H1 (cell line): ENCODE measurements around the gene RUFY4. TPM values are rescaled to one million over a fixed set of nuclear protein-coding genes. Genes with fewer than 3 reads are reported as not detected.
"Not testable (repeated sequence)": the region's sequence is repeated elsewhere in the genome, so short reads cannot be mapped to it uniquely, and the experiment has no call there.

Experiments
- CTCF ChIA-PET: fragments of 300-600 bp; sonication (Branson Sonifier 250); formaldehyde crosslinking; loops from one replicate; lab custom pipeline; 2021; ENCODE audit not compliant: partially characterized antibody; lab: Charles Lee
- POLR2A ChIA-PET: fragments of 300-600 bp; sonication (Branson Sonifier 250); formaldehyde crosslinking; loops from one replicate; lab custom pipeline; 2021; ENCODE audit warnings: inconsistent platforms; ENCODE audit not compliant: partially characterized antibody; lab: Charles Lee
- DNase-seq, 2 experiments: peaks; one replicate each; pipeline versions ENCODE4 v3.0.0 to v3.0.0-alpha.2; 2010 to 2022; ENCODE audit warnings: low spot score in 2 of 2, low read depth in 1 of 2, mixed read lengths in 1 of 2
- FAIRE-seq: peaks from 2 replicates; lab custom pipeline; 2011; peaks lifted over from hg19 to GRCh38; lab: Jason Lieb, UNC
- H2AFZ ChIP-seq: 2 replicates; pipeline ENCODE4 v1.8.1; 2012; ENCODE audit warnings: low read length, inconsistent platforms
- H2AK5ac ChIP-seq: 2 replicates; pipeline ENCODE4 v1.6.1; 2013; ENCODE audit warnings: low read depth, low read length
- H2BK120ac ChIP-seq: replicated peaks from 2 replicates; pipeline ENCODE3; 2013; ENCODE audit warnings: low read depth, low read length, inconsistent platforms
- H2BK12ac ChIP-seq: 2 replicates; pipeline ENCODE4 v1.6.1; 2013; ENCODE audit warnings: low read depth, low read length
- H2BK15ac ChIP-seq: 2 replicates; pipeline ENCODE4 v1.6.1; 2013; ENCODE audit warnings: low read length
- H2BK20ac ChIP-seq: 2 replicates; pipeline ENCODE4 v1.6.1; 2013; ENCODE audit warnings: low read length
- H2BK5ac ChIP-seq: 2 replicates; pipeline ENCODE4 v1.6.1; 2013; ENCODE audit warnings: low read depth, low read length
- H3K14ac ChIP-seq: 2 replicates; pipeline ENCODE4 v1.6.1; 2013; ENCODE audit warnings: inconsistent platforms; ENCODE audit not compliant: insufficient read length
- H3K18ac ChIP-seq: 2 replicates; pipeline ENCODE4 v1.6.1; 2013; ENCODE audit warnings: low read length; ENCODE audit errors: extremely low read depth
- H3K23ac ChIP-seq: 2 replicates; pipeline ENCODE4 v1.6.1; 2013; ENCODE audit warnings: inconsistent platforms; ENCODE audit not compliant: insufficient read length
- H3K23me2 ChIP-seq: 2 replicates; pipeline ENCODE4 v1.6.1; 2013; ENCODE audit warnings: low read depth, low read length
- H3K27ac ChIP-seq: 2 replicates; pipeline ENCODE4 v1.6.1; 2011; ENCODE audit warnings: low read depth, low read length, inconsistent platforms
- H3K27me3 ChIP-seq, 4 experiments: replicated peaks in 1 of 4; 1 replicate in 1 of 4; 2 replicates in 3 of 4; pipeline versions ENCODE4 v1.6.1 to v1.8.1; 2011 to 2013; ENCODE audit warnings: low read length in 3 of 4, mild to moderate bottlenecking in 3 of 4, inconsistent platforms in 2 of 4, mixed read lengths in 2 of 4, moderate library complexity in 1 of 4; ENCODE audit not compliant: control insufficient read depth in 3 of 4, insufficient read depth in 3 of 4; ENCODE audit errors: extremely low read depth in 1 of 4
- H3K36me3 ChIP-seq, 4 experiments: 2 replicates each; pipeline versions ENCODE4 v1.6.1 to v1.8.1; 2011 to 2013; ENCODE audit warnings: mild to moderate bottlenecking in 4 of 4, low read length in 3 of 4, moderate library complexity in 2 of 4, control low read depth in 1 of 4, inconsistent platforms in 1 of 4; ENCODE audit not compliant: insufficient read depth in 4 of 4, control insufficient read depth in 2 of 4
- H3K4ac ChIP-seq: replicated peaks from 2 replicates; pipeline ENCODE3; 2013; ENCODE audit warnings: low read length, low read depth, mixed read lengths, inconsistent platforms; ENCODE audit not compliant: insufficient read length
- H3K4me1 ChIP-seq, 4 experiments: replicated peaks in 1 of 4; 1 replicate in 1 of 4; 2 replicates in 3 of 4; pipeline versions ENCODE4 v1.6.1 to v1.8.1; 2011 to 2013; ENCODE audit warnings: low read length in 3 of 4, inconsistent platforms in 2 of 4, mixed read lengths in 1 of 4; ENCODE audit not compliant: insufficient read depth in 4 of 4, control insufficient read depth in 3 of 4
- H3K4me2 ChIP-seq, 2 experiments: 2 replicates each; pipeline versions ENCODE4 v1.6.1 to v1.8.1; 2011 to 2013; ENCODE audit warnings: low read depth in 2 of 2, low read length in 2 of 2, control low read depth in 1 of 2, inconsistent platforms in 1 of 2, mild to moderate bottlenecking in 1 of 2; ENCODE audit not compliant: insufficient read depth in 1 of 2
- H3K4me3 ChIP-seq, 4 experiments: fragments of 200-600, 300-600 bp in 1 of 4; sonication (generic), shearing (Covaris generic), sonication (Bioruptor Twin) in 1 of 4; 2 replicates each; pipeline versions ENCODE4 v1.5.1 to v1.8.1; 2011 to 2016; ENCODE audit warnings: low read length in 4 of 4, low read depth in 3 of 4, control low read depth in 2 of 4, inconsistent platforms in 2 of 4, mild to moderate bottlenecking in 2 of 4, mixed read lengths in 1 of 4, moderate library complexity in 1 of 4; ENCODE audit not compliant: insufficient read depth in 2 of 4; ENCODE audit errors: extremely low read depth in 1 of 4
- H3K56ac ChIP-seq: replicated peaks from 2 replicates; pipeline ENCODE3; 2013; ENCODE audit warnings: low read depth, mild to moderate bottlenecking, mixed read lengths, low read length, inconsistent platforms; ENCODE audit not compliant: insufficient read length
- H3K79me1 ChIP-seq: 2 replicates; pipeline ENCODE4 v1.6.1; 2013; ENCODE audit warnings: low read depth, low read length, control low read depth
- H3K79me2 ChIP-seq, 2 experiments: 2 replicates each; pipeline versions ENCODE4 v1.6.1 to v1.8.1; 2012 to 2013; ENCODE audit warnings: low read length in 2 of 2, mild to moderate bottlenecking in 2 of 2, inconsistent platforms in 1 of 2; ENCODE audit not compliant: insufficient read depth in 2 of 2, control insufficient read depth in 1 of 2
- H3K9ac ChIP-seq, 4 experiments: replicated peaks in 1 of 4; 1 replicate in 1 of 4; 2 replicates in 3 of 4; pipeline versions ENCODE4 v1.6.1 to v1.8.1; 2011 to 2013; ENCODE audit warnings: low read depth in 3 of 4, low read length in 3 of 4, control low read depth in 2 of 4, mild to moderate bottlenecking in 2 of 4, moderate library complexity in 2 of 4, inconsistent platforms in 1 of 4; ENCODE audit errors: extremely low read depth in 1 of 4
- H3K9me3 ChIP-seq, 2 experiments: 2 replicates each; pipeline versions ENCODE4 v1.6.1 to v1.8.1; 2012 to 2013; ENCODE audit warnings: mild to moderate bottlenecking in 2 of 2, moderate library complexity in 2 of 2, control low read depth in 1 of 2, inconsistent platforms in 1 of 2, low read depth in 1 of 2, low read length in 1 of 2, mixed read lengths in 1 of 2; ENCODE audit not compliant: insufficient read depth in 2 of 2
- H4K20me1 ChIP-seq, 2 experiments: replicated peaks in 1 of 2; 2 replicates each; pipeline versions ENCODE3 to v1.8.1; 2011 to 2013; ENCODE audit warnings: inconsistent platforms in 2 of 2, low read length in 2 of 2, mild to moderate bottlenecking in 1 of 2; ENCODE audit not compliant: insufficient read depth in 2 of 2, control insufficient read depth in 1 of 2
- H4K5ac ChIP-seq: 2 replicates; pipeline ENCODE4 v1.6.1; 2013; ENCODE audit warnings: low read length, low read depth, mixed read lengths, inconsistent platforms; ENCODE audit not compliant: insufficient read length
- H4K8ac ChIP-seq: 2 replicates; pipeline ENCODE4 v1.8.0; 2013; ENCODE audit warnings: mild to moderate bottlenecking, moderate library complexity, low read length, inconsistent platforms; ENCODE audit not compliant: insufficient read depth; ENCODE audit errors: extremely low read depth
- H4K91ac ChIP-seq: replicated peaks from 2 replicates; pipeline ENCODE3; 2013; ENCODE audit warnings: low read length, mixed read lengths, inconsistent platforms; ENCODE audit not compliant: insufficient read length
- WGBS, 2 experiments: shearing (Covaris generic) in 1 of 2; methylation state at CpG; one replicate each; pipeline versions ENCODE4 v1.1.6 to v1.1.7; 2013 to 2015; ENCODE audit warnings: low lambda C conversion rate in 2 of 2, mixed read lengths in 2 of 2, inconsistent platforms in 1 of 2, low coverage in 1 of 2, missing lambda C conversion rate in 1 of 2; ENCODE audit not compliant: insufficient replicate concordance in 2 of 2, insufficient coverage in 1 of 2, insufficient read length in 1 of 2; ENCODE audit errors: extremely low coverage in 1 of 2, missing lambda C conversion rate in 1 of 2; 5-methylcytosine and 5-hydroxymethylcytosine counted together
- polyA plus RNA-seq, 7 experiments: library from polyadenylated mRNA; depleted of rRNA in 3 of 7; stranded (reverse) in 5 of 7; unstranded in 2 of 7; fragments of >200 nt in 5 of 7; fragments of 200-250 nt in 2 of 7; gene quantifications; 1 replicate in 5 of 7; 2 replicates in 1 of 7; 4 replicates in 1 of 7; pipeline versions ENCODE4 v1.2.1 to v1.2.3, GENCODE V29; 2011 to 2013; ENCODE audit warnings: missing spikeins in 2 of 7, mixed read lengths in 2 of 7
- total RNA-seq: library from RNA; stranded (reverse); fragmentation: NEBNext Ultra II Directional; extraction: Animal tissue kit (Norgen Biotek cat#: 25700); gene quantifications from 2 replicates; pipeline ENCODE4 v1.2.1, GENCODE V29; 2021

RUFY4 gene
- total and polyA plus RNA-seq, 2 of the 8 experiments (the other 6 are each of a cell fraction or from before 2014, with no cell fraction given): 0.32 to 0.38 TPM

- H3K4ac ChIP-seq, H3K9ac ChIP-seq, H3K4me1 ChIP-seq, H4K91ac ChIP-seq, H4K5ac ChIP-seq, H3K4me2 ChIP-seq, H3K9me3 ChIP-seq, H3K4me3 ChIP-seq, H3K79me2 ChIP-seq, H3K36me3 ChIP-seq, H2AK5ac ChIP-seq, H2BK5ac ChIP-seq, H3K79me1 ChIP-seq, FAIRE-seq, H2BK20ac ChIP-seq, H2AFZ ChIP-seq, H3K14ac ChIP-seq, H4K8ac ChIP-seq, H2BK120ac ChIP-seq, H3K56ac ChIP-seq, DNase-seq, H3K27ac ChIP-seq, POLR2A ChIA-PET, H3K27me3 ChIP-seq, H3K23ac ChIP-seq, H4K20me1 ChIP-seq, H2BK15ac ChIP-seq, H2BK12ac ChIP-seq, H3K23me2 ChIP-seq, H3K18ac ChIP-seq: not testable (repeated sequence)
- 88% methylated on average over 1 of the region's 1 CpG; no CpG with 5 or more reads in 1 of the 2 experiments for WGBS, 2 experiments
- CTCF ChIA-PET: interaction anchor here (0.7 to 2.4 kb wide), 6 partner anchors 10 to 259 kb away, joined by 3 to 11 read pairs (median 4); no protein-coding TSS in a partner anchor
Observed at GRCh38 chr2:218044599-218044998, 24.5 kb upstream of the RUFY4 start.
